ENCODE measurements around the gene NPFFR1.

NPFFR1 gene

GRCh38 chr10:70212879-70213278 lies 70.9 kb downstream of the NPFFR1 start:
- DNase-seq = no peak

GRCh38 chr10:70212277-70212676 lies 71.5 kb downstream of the NPFFR1 start:
- no peak for DNase-seq

GRCh38 chr10:70206762-70207161 lies 77.0 kb downstream of the NPFFR1 start:
- no peak for DNase-seq

- DNase-seq = no peak
Observed at GRCh38 chr10:70201105-70201504, 82.7 kb downstream of the NPFFR1 start.

- no peak for DNase-seq
Observed at GRCh38 chr10:70198696-70199466, 84.9 kb downstream of the NPFFR1 start.
